SK-N-SH (cell line): ENCODE results near the gene RPH3AL. TPM values are rescaled to one million over a fixed set of nuclear protein-coding genes. Genes with fewer than 3 reads are reported as not detected.
"Not testable (repeated sequence)": the region's sequence is repeated elsewhere in the genome, so short reads cannot be mapped to it uniquely, and the experiment has no call there.

Experiments used
- CTCF ChIA-PET: fragments of 300-600, 350-600 bp; formaldehyde crosslinking; extraction: SDS; loops from one replicate; lab custom pipeline; 2021; lab: Yijun Ruan, JAX
- POLR2A ChIA-PET: fragments of 350-600 bp; sonication (Branson Sonifier 250); formaldehyde crosslinking; extraction: SDS; loops from one replicate; lab custom pipeline; 2020; ENCODE audit warnings: antibody characterized with exemption, inconsistent platforms; lab: Yijun Ruan, JAX
- DNase-seq: peaks from one replicate; pipeline ENCODE4 v3.0.0; 2012
- H2AFZ ChIP-seq: fragments of 200-600 bp; sonication (generic); 2 replicates; pipeline ENCODE4 v1.8.1; 2016; ENCODE audit warnings: antibody characterized with exemption, mild to moderate bottlenecking, low read depth
- H3F3A ChIP-seq: fragments of 200-600 bp; sonication (generic); replicated peaks from 2 replicates; pipeline ENCODE3; 2016; ENCODE audit warnings: antibody characterized with exemption, mild to moderate bottlenecking; ENCODE audit not compliant: insufficient read depth
- H3K27ac ChIP-seq, 2 experiments: fragments of 200-500 bp in 1 of 2; fragments of 200-600 bp in 1 of 2; sonication (Bioruptor generic) in 1 of 2; sonication (generic), shearing (Covaris generic) in 1 of 2; 2 replicates each; pipeline versions ENCODE4 v1.5.1 to v1.6.1; 2014 to 2016; ENCODE audit warnings: low read depth in 2 of 2, inconsistent platforms in 1 of 2, low read length in 1 of 2, mild to moderate bottlenecking in 1 of 2, mixed read lengths in 1 of 2
- H3K27me3 ChIP-seq: fragments of 200-600 bp; sonication (generic), shearing (Covaris generic); 2 replicates; pipeline ENCODE4 v1.6.1; 2016; ENCODE audit warnings: mixed run types; ENCODE audit not compliant: insufficient read depth
- H3K36me3 ChIP-seq, 2 experiments: fragments of 200-500 bp in 1 of 2; fragments of 200-600 bp in 1 of 2; sonication (Bioruptor generic) in 1 of 2; sonication (generic) in 1 of 2; replicated peaks in 1 of 2; 2 replicates each; pipeline versions ENCODE3 to v1.5.1; 2014 to 2016; ENCODE audit warnings: low read length in 1 of 2, mild to moderate bottlenecking in 1 of 2; ENCODE audit not compliant: insufficient read depth in 2 of 2, control insufficient read depth in 1 of 2
- H3K4me1 ChIP-seq, 2 experiments: fragments of 200-500 bp in 1 of 2; fragments of 200-600 bp in 1 of 2; sonication (Bioruptor generic) in 1 of 2; sonication (generic), shearing (Covaris generic) in 1 of 2; 2 replicates each; pipeline versions ENCODE4 v1.5.1 to v1.6.1; 2014 to 2016; ENCODE audit warnings: low read depth in 1 of 2, low read length in 1 of 2, mixed run types in 1 of 2; ENCODE audit not compliant: insufficient read depth in 2 of 2, control insufficient read depth in 1 of 2
- H3K4me2 ChIP-seq: fragments of 200-600 bp; sonication (generic), shearing (Covaris generic); 2 replicates; pipeline ENCODE4 v1.6.1; 2017; ENCODE audit warnings: mixed run types
- H3K4me3 ChIP-seq, 2 experiments: fragments of 200-500 bp in 1 of 2; fragments of 200-600 bp in 1 of 2; sonication (Bioruptor generic) in 1 of 2; sonication (generic), shearing (Covaris generic) in 1 of 2; 2 replicates each; pipeline versions ENCODE4 v1.5.1 to v1.8.1; 2014 to 2016; ENCODE audit warnings: low read depth in 2 of 2, inconsistent platforms in 1 of 2, low read length in 1 of 2, mild to moderate bottlenecking in 1 of 2, mixed read lengths in 1 of 2, moderate library complexity in 1 of 2
- H3K79me2 ChIP-seq: fragments of 200-600 bp; sonication (generic); 2 replicates; pipeline ENCODE4 v1.8.1; 2017; ENCODE audit warnings: mild to moderate bottlenecking; ENCODE audit not compliant: insufficient read depth
- H3K9ac ChIP-seq: fragments of 200-600 bp; sonication (generic); 2 replicates; pipeline ENCODE4 v1.6.1; 2017; ENCODE audit warnings: mixed run types
- H3K9me2 ChIP-seq: fragments of 200-600 bp; sonication (generic); 2 replicates; pipeline ENCODE4 v1.6.1; 2017; ENCODE audit warnings: mixed run types
- H3K9me3 ChIP-seq: fragments of 200-600 bp; sonication (generic); 2 replicates; pipeline ENCODE4 v1.6.1; 2017; ENCODE audit warnings: mixed run types, mild to moderate bottlenecking, moderate library complexity
- H4K20me1 ChIP-seq: fragments of 200-600 bp; sonication (generic); 2 replicates; pipeline ENCODE4 v1.6.1; 2017; ENCODE audit warnings: mild to moderate bottlenecking, mixed run types; ENCODE audit not compliant: insufficient read depth
- CTCF ChIP-seq: fragments of 200-600 bp; sonication (generic); IDR thresholded peaks from 2 replicates; pipeline ENCODE4 v1.6.1; 2017; ENCODE audit warnings: antibody characterized with exemption, mild to moderate bottlenecking, moderate library complexity
- EP300 ChIP-seq, 2 experiments: IDR thresholded peaks; 2 replicates each; pipeline versions ENCODE4 v1.4.0 to v1.6.1; 2012; ENCODE audit warnings: borderline replicate concordance in 1 of 2, low read depth in 1 of 2, low read length in 1 of 2
- FOXJ3 ChIP-seq: sonication (generic); formaldehyde crosslinking; IDR thresholded peaks from 2 replicates; pipeline ENCODE4 v1.5.1; 2020; ENCODE audit warnings: mild to moderate bottlenecking, missing genetic modification reagents
- GABPA ChIP-seq: IDR thresholded peaks from 2 replicates; pipeline ENCODE4 v1.4.0; 2012; ENCODE audit warnings: low read depth, mild to moderate bottlenecking
- JUND ChIP-seq: IDR thresholded peaks from 2 replicates; pipeline ENCODE4 v1.4.0; 2012
- MEF2A ChIP-seq: IDR thresholded peaks from 2 replicates; pipeline ENCODE4 v1.4.0; 2012; ENCODE audit warnings: low read depth, borderline replicate concordance
- NRF1 ChIP-seq: IDR thresholded peaks from 2 replicates; pipeline ENCODE4 v1.6.1; 2012; ENCODE audit warnings: low read depth, mild to moderate bottlenecking, low read length
- SIN3A ChIP-seq: IDR thresholded peaks from 2 replicates; pipeline ENCODE4 v1.6.1; 2012; ENCODE audit warnings: low read depth, mild to moderate bottlenecking, low read length, moderate library complexity, borderline replicate concordance
- SMC3 ChIP-seq: IDR thresholded peaks from 2 replicates; pipeline ENCODE4 v1.6.1; 2012; ENCODE audit warnings: low read depth, low read length, improper control_type of control experiment
- TCF12 ChIP-seq: IDR thresholded peaks from 2 replicates; pipeline ENCODE4 v1.4.0; 2012
- USF1 ChIP-seq: IDR thresholded peaks from 2 replicates; pipeline ENCODE4 v1.4.0; 2012; ENCODE audit warnings: low read depth, borderline replicate concordance
- ZBTB33 ChIP-seq: IDR thresholded peaks from 2 replicates; pipeline ENCODE4 v1.4.0; 2012; ENCODE audit warnings: low read depth, borderline replicate concordance
- WGBS: methylation state at CpG from one replicate; pipeline ENCODE4 v1.1.6; 2017; ENCODE audit warnings: low lambda C conversion rate; 5-methylcytosine and 5-hydroxymethylcytosine counted together
- polyA plus RNA-seq, 3 experiments: library from polyadenylated mRNA; depleted of rRNA; stranded (reverse); fragments of >200 nt; gene quantifications; 2 replicates each; pipeline ENCODE4 v1.2.3, GENCODE V29; 2012
- TF ChIP-seq, protein P1 (sequence below): fragments of 150-350 bp; IDR thresholded peaks from 2 replicates; pipeline ENCODE4 v1.6.1; 2017; ENCODE audit warnings: antibody characterized with exemption, low read length, low read depth, borderline replicate concordance

The RPH3AL gene
- polyA plus RNA-seq, 1 of the 3 experiments (the other 2 are of a cell fraction): 2.9 TPM

DNA sequence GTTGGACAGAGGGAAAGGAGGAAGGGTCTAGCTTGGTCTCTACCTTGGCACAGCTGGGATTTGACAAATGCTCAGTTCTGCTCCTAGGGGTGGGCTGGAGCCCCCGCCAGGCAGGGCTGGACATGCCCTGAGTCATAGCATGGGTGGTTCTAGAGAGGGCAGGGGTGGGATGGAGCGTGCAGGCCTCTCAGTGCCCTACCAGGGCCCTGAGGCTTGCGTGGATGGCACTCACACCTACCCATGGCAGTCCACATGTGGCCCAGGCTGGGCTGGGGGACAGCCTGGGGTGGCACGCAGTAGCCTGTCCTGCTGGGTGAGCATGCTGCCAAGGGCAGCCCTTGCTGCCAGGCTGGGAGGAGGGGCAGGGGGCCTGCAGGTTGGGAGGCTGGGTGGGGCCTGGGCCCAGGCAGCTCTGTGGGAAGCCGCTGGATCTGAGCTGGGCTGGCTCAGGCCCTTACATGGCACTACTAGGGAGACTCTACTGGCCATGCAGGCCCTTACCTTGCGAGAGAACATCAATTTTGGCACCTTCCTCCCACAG lies 182.4 kb downstream of the RPH3AL start:
- Histone ChIP-seq H3K36me3 (no peaks in the 10 kb centered on the region), H3K9ac (no peak overlapping the region), H3K4me2 (no peak overlapping the region), H3K4me3 (no peak overlapping the region), H3K9me3 (no peaks in the 10 kb centered on the region), H3K79me2 (no peaks in the 10 kb centered on the region), H3K27me3 (no peaks in the 10 kb centered on the region; the same call in 1 of the 2 replicates), H2AFZ (no peak overlapping the region), H3K9me2 (no peaks in the 10 kb centered on the region), H4K20me1 (no peaks in the 10 kb centered on the region), H3F3A (no peaks in the 10 kb centered on the region), H3K27ac (no peak overlapping the region), H3K4me1 (peaks cover 0 to 17% of the 10 kb centered on the region in 2 experiments; a peak in 1 of 4 replicates)
- TF ChIP-seq ZBTB33 (no peak), SIN3A (no peak)
- no peak for DNase-seq
- POLR2A ChIA-PET: no interaction called here
- CTCF ChIA-PET: interaction anchor here (0.7 to 1.3 kb wide), 4 partner anchors 17 to 530 kb away, joined by 3 to 7 read pairs (median 4); no protein-coding TSS in a partner anchor
- WGBS: 81% methylated on average over 2 of the region's 6 CpGs

- H3K4me1 ChIP-seq: peaks cover 0 to 15% of the 10 kb centered on the region in 2 experiments; a peak in 1 of 4 replicates
- H3K4me2 ChIP-seq, H3K9me2 ChIP-seq, H3K9ac ChIP-seq, H3K79me2 ChIP-seq, H3K27me3 ChIP-seq, H3K36me3 ChIP-seq, H3F3A ChIP-seq, H3K27ac ChIP-seq, POLR2A ChIA-PET, CTCF ChIA-PET, H3K4me3 ChIP-seq, H4K20me1 ChIP-seq, H3K9me3 ChIP-seq, H2AFZ ChIP-seq, DNase-seq: not testable (repeated sequence)
- WGBS: 57% methylated on average over 9 of the region's 11 CpGs
Measured at GRCh38 chr17:168614-169013, 184.0 kb downstream of the RPH3AL start.

DNA sequence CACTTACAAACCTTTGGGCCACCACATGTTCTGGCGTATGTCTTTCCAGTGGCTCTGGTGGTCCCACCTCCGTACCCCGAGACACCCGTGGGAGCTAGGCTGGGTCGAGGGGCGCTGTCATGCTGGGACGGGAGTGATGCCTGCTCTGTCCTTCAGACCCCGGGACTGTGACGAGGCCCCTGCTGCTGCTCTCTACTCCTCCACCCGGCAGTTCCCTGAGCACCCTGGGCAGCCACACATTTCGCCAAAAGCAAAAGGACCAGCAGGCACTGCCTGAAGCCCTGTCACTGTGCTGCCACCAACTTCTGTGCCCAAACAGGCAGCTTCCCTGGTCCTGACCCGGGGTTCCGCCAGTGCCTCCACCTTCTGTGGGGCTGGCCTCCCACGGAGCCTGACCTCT lies 186.7 kb downstream of the RPH3AL start:
- POLR2A ChIA-PET: interaction anchor here (0.6 kb wide), 1 partner anchor 246 kb away, joined by 3 read pairs; no protein-coding TSS in a partner anchor
- H3F3A ChIP-seq: no peaks in the 10 kb centered on the region
- no peak overlapping the region for H3K27ac ChIP-seq
- no peaks in the 10 kb centered on the region for H3K9me2 ChIP-seq
- H3K27me3 ChIP-seq: no peaks in the 10 kb centered on the region
- H3K9me3 ChIP-seq: no peaks in the 10 kb centered on the region
- H3K4me2 ChIP-seq: no peak overlapping the region
- no peak overlapping the region for H3K9ac ChIP-seq
- no peak overlapping the region for H2AFZ ChIP-seq
- no peaks in the 10 kb centered on the region for H4K20me1 ChIP-seq
- no peak overlapping the region for H3K4me3 ChIP-seq
- CTCF ChIA-PET: interaction anchor here (1.4 to 4.5 kb wide), 4 partner anchors 9 to 534 kb away, joined by 5 to 44 read pairs (median 22); no protein-coding TSS in a partner anchor
- no peak for TF ChIP-seq FOXJ3
- no peak for TF ChIP-seq EP300 (IDR thresholded peaks at IDR 0.05; ENCODE audit: borderline replicate concordance in 1 of 2, low read depth in 1 of 2, low read length in 1 of 2)
- no peak for TF ChIP-seq CTCF
- no peak for TF ChIP-seq TCF12
- TF ChIP-seq NRF1: no peak
- TF ChIP-seq, protein P1, sequence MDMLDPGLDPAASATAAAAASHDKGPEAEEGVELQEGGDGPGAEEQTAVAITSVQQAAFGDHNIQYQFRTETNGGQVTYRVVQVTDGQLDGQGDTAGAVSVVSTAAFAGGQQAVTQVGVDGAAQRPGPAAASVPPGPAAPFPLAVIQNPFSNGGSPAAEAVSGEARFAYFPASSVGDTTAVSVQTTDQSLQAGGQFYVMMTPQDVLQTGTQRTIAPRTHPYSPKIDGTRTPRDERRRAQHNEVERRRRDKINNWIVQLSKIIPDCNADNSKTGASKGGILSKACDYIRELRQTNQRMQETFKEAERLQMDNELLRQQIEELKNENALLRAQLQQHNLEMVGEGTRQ: no peak
- TF ChIP-seq JUND: no peak
- no peak for TF ChIP-seq GABPA
- no peak for TF ChIP-seq MEF2A
- no peak for TF ChIP-seq USF1
- TF ChIP-seq SMC3: no peak
- H3K36me3 ChIP-seq: no peaks in the 10 kb centered on the region
- DNase-seq: no peak
- peaks cover 0 to 3% of the 10 kb centered on the region in 2 experiments; a peak in 1 of 4 replicates for H3K4me1 ChIP-seq
- 71% methylated on average over 10 of the region's 14 CpGs for WGBS
- H3K79me2 ChIP-seq: no peaks in the 10 kb centered on the region
